Stimulated activated CD8-positive, alpha-beta memory T cell treated with anti-CD3 and anti-CD28 coated beads, Interleukin-15, amount 100 ng/mL, for 24 hours (primary cell): ENCODE data around the gene VRTN.
"Not testable (repeated sequence)": the region's sequence is repeated elsewhere in the genome, so short reads cannot be mapped to it uniquely, and the experiment has no call there.

Experiments used
- DNase-seq: peaks from one replicate; pipeline ENCODE4 v3.0.0-alpha.2; 2020; ENCODE audit warnings: low read depth

The VRTN gene, protein sequence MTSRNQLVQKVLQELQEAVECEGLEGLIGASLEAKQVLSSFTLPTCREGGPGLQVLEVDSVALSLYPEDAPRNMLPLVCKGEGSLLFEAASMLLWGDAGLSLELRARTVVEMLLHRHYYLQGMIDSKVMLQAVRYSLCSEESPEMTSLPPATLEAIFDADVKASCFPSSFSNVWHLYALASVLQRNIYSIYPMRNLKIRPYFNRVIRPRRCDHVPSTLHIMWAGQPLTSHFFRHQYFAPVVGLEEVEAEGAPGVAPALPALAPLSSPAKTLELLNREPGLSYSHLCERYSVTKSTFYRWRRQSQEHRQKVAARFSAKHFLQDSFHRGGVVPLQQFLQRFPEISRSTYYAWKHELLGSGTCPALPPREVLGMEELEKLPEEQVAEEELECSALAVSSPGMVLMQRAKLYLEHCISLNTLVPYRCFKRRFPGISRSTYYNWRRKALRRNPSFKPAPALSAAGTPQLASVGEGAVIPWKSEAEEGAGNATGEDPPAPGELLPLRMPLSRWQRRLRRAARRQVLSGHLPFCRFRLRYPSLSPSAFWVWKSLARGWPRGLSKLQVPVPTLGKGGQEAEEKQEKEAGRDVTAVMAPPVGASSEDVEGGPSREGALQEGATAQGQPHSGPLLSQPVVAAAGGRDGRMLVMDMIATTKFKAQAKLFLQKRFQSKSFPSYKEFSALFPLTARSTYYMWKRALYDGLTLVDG

DNA sequence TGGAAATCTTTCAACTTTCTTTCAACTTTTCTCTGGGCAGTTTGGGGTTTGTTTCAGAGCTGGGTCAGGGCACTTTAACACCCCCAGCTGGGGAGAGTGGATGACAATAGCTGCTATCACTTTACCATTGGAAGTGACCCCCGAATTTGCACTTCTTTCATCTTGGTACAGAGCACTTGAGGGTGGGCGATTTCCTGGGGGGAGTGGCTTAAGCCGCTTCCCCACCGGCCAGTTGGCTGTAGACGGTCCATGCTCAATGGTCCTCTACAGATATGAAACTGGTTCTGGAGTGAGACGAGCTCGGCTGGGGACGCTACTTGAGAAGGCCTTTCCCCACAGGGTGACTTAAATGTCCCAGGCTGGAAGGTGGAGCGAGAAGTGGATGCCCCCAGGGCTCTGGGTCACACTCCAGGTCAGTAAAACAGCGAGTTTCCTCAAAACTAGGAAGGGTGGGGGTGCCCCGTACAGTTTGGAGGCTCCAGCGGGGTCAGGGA is at the start of gene VRTN:
Gene VRTN, plus strand, starts transcription at position 231 of the 494 bp plus-strand sequence. CDS start 8,313 bp downstream, outside the sequence.
- DNase-seq, result no peak

GRCh38 chr14:74299061-74299545 is 49.2 kb upstream of the VRTN start:
- DNase-seq, result no peak

GRCh38 chr14:74301594-74302151 is 46.6 kb upstream of the VRTN start:
- DNase-seq, result no peak

DNA sequence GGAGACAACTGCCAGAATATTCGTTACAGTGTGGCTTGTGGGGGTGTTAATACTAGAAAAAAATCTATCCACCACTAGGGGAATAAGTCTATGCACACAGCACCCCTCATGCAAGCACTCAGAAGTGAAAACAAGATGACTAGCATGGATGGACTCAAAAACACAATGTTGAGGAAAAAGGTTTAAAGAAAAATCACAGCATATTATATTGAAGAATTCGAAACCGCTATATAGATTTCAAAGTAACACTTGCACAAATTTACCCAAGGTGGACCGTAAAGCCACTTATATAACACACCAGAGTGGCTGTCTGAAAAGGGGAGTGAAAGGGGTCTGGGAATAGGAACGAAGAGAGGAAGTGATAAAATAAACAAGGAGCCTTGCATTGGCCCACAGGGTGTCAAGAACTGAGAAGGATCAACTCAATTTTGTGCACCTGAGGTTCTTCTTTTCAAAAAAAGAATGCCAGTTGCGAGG is 46.1 kb upstream of the VRTN start:
- no peak for DNase-seq

DNA sequence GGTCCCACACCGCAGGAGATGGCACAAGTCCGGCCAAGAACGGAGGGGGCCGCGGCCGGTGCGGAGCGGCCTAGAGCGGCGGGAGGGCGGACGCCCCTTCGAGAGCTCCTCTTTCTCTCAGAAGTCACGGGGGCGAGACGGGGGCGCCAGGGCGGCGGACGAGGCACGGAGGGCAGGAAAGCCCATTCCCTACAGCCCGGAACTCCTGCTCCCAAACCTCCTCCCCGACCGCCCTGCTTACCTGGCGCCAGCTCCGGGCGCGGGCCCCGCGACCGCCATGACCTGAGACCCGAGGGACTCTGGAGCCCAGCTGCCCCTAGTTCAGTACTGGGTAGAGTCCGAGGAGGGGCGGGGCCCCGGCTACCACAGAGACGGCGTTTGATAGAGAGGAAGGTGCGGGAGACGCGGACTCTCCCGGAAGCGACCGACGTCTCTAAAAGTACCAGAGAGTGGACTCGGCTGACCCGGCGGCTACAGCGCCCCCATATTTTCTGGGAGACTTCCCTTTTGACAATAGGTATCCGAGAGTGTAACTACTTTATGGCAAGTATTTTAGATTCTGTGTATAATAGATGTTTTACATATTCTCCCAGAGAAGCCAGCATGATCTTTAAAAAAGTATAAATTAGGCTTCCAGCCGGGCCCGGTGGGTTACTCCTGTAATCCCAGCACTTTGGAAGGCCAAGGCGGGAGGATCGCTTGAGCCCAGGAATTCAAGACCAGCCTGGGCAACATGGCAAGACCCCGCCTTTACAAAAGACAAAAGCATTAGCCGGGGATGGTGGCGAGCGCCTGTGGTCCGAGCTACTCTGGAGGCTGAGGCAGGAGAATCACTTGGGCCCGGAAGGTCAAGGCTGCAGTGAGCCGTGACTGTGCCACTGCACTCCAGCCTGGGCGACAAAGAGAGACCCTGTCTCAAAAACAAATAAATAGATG is 45.4 kb upstream of the VRTN start, which contains the start of gene ABCD4:
Gene ABCD4, minus strand, starts transcription at position 301 of the 936 bp plus-strand sequence. Its CDS starts 22 bp downstream, at position 279.
- peak; percentile 52 for DNase-seq

GRCh38 chr14:74308695-74309094 is 39.6 kb upstream of the VRTN start:
- no peak for DNase-seq

- DNase-seq, result no peak
Observed at GRCh38 chr14:74309125-74310022, 38.9 kb upstream of the VRTN start.

DNA sequence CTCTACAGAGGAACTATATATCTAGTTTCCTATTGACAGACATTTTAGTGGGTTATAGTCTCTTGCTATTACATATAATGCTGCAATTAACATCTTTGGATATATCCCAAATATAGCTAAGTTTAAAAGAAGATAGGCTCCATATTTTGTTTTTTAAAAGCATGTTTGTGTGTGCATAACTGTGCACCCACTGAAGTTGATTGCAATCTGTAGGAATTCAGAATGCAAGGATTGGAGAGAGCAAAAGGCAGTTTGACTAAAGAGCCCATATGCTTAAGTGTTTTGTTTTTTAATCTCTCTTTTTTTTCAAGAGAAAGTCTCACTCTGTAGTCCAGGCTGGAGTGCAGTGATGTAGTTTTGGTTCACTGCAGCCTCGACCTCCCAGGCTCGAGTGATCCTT is 36.1 kb upstream of the VRTN start:
- no peak for DNase-seq

GRCh38 chr14:74313601-74314000 is 34.7 kb upstream of the VRTN start:
- DNase-seq, result no peak

- DNase-seq, result no peak
Observed at GRCh38 chr14:74314576-74314975, 33.7 kb upstream of the VRTN start.

DNA sequence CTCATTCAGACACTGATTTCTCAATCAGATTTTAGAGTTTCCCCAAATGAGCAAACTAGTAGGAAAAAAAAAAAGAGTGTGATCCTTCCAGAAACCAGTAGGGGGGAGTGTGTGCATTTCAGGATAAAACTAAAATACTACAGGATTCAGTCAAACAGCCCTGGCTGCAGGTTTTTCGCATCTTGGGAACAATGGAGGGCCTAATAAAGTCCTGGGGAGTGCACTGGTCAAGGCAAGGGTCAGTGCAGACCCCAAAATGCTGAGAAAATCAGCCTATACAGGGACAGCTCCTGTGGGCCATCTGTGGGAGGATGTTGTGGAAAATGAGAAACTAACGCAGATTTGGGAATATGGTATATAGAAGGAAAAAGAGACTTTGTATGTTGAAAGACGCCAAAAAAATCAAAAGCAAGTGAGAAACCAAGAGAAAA is 23.3 kb upstream of the VRTN start:
- DNase-seq, result no peak

DNA sequence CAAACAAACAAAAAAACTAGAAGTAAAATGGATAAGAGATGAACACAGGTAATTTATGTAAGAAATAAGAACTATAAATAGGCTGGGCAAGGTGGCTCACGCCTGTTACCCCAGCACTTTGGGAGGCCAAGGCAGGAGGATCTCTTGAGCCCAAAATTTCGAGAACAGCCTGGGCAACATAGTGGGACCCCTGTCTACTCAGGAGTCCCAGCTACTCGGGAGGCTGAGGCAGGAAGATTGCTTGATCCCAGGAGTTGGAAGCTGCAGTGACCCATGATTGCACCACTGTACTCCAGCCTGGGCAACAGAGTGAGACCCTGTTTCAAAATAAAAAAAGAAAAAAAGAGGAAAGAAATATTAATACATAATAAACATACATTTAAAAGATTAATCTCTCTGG is 22.8 kb upstream of the VRTN start:
- DNase-seq, result no peak

DNA sequence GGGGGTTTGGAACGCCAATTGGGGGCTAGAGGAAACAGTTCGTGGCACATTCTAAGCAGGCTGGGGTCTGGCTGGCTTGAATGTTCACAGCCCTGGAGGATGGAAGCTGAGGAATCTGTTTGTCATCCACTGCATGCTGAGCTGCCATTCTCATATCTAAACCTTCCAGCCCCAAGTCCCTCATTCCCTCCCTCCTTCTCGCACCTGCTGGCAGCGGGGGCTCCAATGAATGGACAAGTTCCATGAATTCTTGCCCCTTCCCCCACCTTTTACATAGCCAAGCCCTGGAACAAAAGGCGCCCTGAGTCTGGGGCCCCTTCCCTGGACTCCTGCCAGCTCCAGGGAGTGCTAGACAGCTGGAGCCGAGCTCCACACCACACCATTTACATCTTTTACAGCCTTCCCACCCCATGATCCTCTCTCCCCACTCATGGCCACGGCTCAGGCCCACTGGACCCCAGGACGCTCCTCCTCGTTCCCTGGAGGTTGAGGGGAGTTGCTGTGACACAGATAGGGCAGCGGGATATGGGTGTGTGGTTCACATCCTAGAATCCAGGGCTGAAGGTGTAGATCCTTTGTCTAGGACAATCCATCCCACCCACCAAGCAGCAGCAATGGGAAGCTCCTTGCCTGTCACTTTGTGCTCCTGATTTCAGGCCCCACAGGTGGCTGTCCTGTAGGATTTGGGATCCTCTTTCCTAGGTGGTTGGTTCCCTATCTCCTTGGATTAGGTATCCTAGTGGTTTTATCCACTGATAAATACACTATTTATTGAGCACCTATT is 21.7 kb upstream of the VRTN start:
- no peak for DNase-seq

DNA sequence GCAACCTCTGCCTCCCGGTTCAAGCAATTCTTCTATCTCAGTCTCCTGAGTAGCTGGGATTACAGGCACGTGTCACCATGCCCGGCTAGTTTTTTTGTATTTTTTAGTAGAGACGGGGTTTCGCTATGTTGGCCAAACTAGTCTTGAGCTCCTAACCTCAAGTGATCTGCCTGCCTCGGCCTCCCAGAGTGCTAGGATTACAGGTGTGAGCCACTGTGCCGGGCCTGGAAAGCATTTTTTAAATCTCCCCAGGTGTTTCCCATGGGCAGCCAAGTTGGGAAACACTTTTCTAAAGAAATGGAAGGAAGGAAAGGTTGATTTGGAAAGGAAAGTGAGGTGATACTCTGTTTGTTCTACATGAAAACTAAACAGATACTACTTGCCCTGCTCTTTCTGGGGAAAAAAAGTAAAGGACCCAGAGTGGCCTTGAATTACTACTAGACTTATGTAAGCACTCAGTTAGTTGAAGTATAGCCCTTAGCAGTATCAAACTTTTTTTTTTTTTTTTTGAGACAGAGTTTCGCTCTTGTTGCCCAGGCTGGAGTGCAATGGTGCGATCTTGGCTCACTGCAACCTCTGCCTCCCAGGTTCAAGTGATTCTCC is 18.2 kb upstream of the VRTN start:
- not testable (repeated sequence) for DNase-seq

GRCh38 chr14:74333909-74334308 is 14.4 kb upstream of the VRTN start:
- DNase-seq, result no peak

GRCh38 chr14:74346341-74346740 is 1.9 kb upstream of the VRTN start:
- no peak for DNase-seq

DNA sequence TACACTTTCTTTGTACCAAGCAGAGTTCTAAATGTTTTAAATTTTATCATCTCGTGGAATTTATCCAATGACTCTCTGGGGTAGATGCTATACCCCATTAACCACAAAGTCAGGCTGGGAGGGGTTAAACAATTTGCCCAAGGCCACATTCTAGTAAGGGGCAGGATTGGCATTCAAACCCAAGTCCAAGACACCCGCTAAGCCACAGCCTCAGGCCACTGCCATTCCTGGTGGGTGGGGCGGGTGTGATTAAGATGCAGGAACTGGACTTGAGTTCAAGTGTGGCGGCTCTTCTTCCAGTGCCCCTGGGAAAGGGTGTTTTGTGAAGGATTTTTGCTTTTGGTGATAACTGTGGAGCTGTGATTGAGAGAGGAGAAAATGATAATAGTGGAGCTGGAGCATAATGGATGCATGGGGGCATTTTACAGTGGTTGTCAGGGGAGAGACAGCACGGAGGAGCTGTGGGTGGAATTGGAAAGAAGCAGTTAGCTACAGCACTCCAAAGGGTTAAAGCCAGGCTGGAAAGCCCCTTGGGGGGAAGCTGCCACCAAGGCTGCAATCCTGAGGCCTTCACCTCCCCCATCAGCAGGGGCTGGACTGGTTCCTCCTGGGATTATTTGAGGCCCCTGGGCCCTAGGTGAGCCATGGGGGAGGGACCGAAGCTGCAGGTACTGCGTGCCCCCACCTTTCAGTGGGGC is 1.0 kb upstream of the VRTN start:
- no peak for DNase-seq

DNA sequence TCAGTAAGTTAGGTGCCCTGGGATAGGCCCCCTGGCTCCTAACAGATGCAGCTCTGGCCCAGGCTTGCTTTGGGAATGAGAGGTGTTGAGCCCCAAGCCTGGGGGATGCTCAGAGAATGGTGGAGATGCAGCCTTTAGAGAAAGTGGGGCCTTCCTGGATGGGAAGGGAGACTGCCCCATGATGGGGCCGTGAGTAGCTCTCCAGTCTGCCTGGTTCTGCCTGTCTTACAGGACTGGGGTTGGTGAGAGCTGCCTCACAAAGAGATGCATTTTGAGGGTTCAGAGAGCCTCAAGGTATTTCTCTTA is 523 bp upstream of the VRTN start:
- no peak for DNase-seq
